AG09309 (cell line): Measurements from ENCODE around the gene PRDM8.
"Not testable (repeated sequence)": the region's sequence is repeated elsewhere in the genome, so short reads cannot be mapped to it uniquely, and the experiment has no call there.

Experiments used
- DNase-seq: peaks from one replicate; pipeline ENCODE4 v3.0.0-alpha.2; 2010; ENCODE audit warnings: low read depth
- H3K4me3 ChIP-seq: 2 replicates; pipeline ENCODE4 v1.5.1; 2011; ENCODE audit warnings: mild to moderate bottlenecking, low read depth, low read length, moderate library complexity; ENCODE audit not compliant: control insufficient read depth
- CTCF ChIP-seq: IDR thresholded peaks from 2 replicates; pipeline ENCODE4 v1.5.1; 2011; ENCODE audit warnings: mild to moderate bottlenecking, low read depth, low read length, inconsistent platforms; ENCODE audit not compliant: insufficient read depth, control insufficient read depth; ENCODE audit errors: missing control alignments

The PRDM8 gene

GRCh38 chr4:80233390-80233789 lies 36.1 kb downstream of the PRDM8 start:
- no peak for DNase-seq
- H3K4me3 ChIP-seq = no peak overlapping the region
- no peak for TF ChIP-seq CTCF

- no peak overlapping the region for H3K4me3 ChIP-seq
- DNase-seq = no peak
- TF ChIP-seq CTCF = no peak
Observed at GRCh38 chr4:80235451-80235850, 38.1 kb downstream of the PRDM8 start.

GRCh38 chr4:80237992-80238391 lies 40.7 kb downstream of the PRDM8 start:
- no peak for TF ChIP-seq CTCF
- peak; percentile 81 for DNase-seq
- peak overlapping the region; percentile 21 for H3K4me3 ChIP-seq

- no peak for DNase-seq
- H3K4me3 ChIP-seq = no peak overlapping the region
- no peak for TF ChIP-seq CTCF
Observed at GRCh38 chr4:80239480-80240150, 42.3 kb downstream of the PRDM8 start.

- DNase-seq = no peak
- H3K4me3 ChIP-seq = no peak overlapping the region
- no peak for TF ChIP-seq CTCF
Observed at GRCh38 chr4:80240976-80241375, 43.7 kb downstream of the PRDM8 start.

- no peak for TF ChIP-seq CTCF
- no peak overlapping the region for H3K4me3 ChIP-seq
- DNase-seq = no peak
Observed at GRCh38 chr4:80243274-80244018, 46.1 kb downstream of the PRDM8 start.

- H3K4me3 ChIP-seq, DNase-seq: not testable (repeated sequence)
Observed at GRCh38 chr4:80247484-80247883, 50.2 kb downstream of the PRDM8 start.
